GM21619 (cell line): Measurements from ENCODE around the gene CLCN2.
A peak's percentile ranks its signal among the peaks of the same experiment; 100 is the strongest.

Experiments used
- ATAC-seq: cut with Tn5 transposase; IDR thresholded peaks from one replicate; pipeline ENCODE4 v1.9.1; 2021; ENCODE audit not compliant: unreplicated experiment

CLCN2 gene

GRCh38 chr3:184332370-184333090 is 28.9 kb downstream of the CLCN2 start:
- ATAC-seq: no peak

- no peak for ATAC-seq
Observed at GRCh38 chr3:184328516-184328915, 32.9 kb downstream of the CLCN2 start.

- no peak for ATAC-seq
Observed at GRCh38 chr3:184327171-184327570, 34.2 kb downstream of the CLCN2 start.

- no peak for ATAC-seq
Observed at GRCh38 chr3:184325715-184326369, 35.6 kb downstream of the CLCN2 start.

- ATAC-seq: no peak
Observed at GRCh38 chr3:184325269-184325668, 36.1 kb downstream of the CLCN2 start.

GRCh38 chr3:184323696-184324095 is 37.7 kb downstream of the CLCN2 start:
- no peak for ATAC-seq

- ATAC-seq: no peak
Observed at GRCh38 chr3:184322731-184323487, 38.5 kb downstream of the CLCN2 start.

- no peak for ATAC-seq
Observed at GRCh38 chr3:184321666-184322065, 39.7 kb downstream of the CLCN2 start.

GRCh38 chr3:184320104-184320445 is 41.3 kb downstream of the CLCN2 start:
- no peak for ATAC-seq

- no peak for ATAC-seq
Observed at GRCh38 chr3:184317201-184317600, 44.2 kb downstream of the CLCN2 start.

- ATAC-seq: no peak
Observed at GRCh38 chr3:184316792-184317191, 44.6 kb downstream of the CLCN2 start.

- ATAC-seq: no peak
Observed at GRCh38 chr3:184315871-184316661, 45.3 kb downstream of the CLCN2 start.

- ATAC-seq: peak; percentile 2
Observed at GRCh38 chr3:184315543-184315867, 45.9 kb downstream of the CLCN2 start.

- peak; percentile 37 for ATAC-seq
Observed at GRCh38 chr3:184314700-184315542, 46.5 kb downstream of the CLCN2 start.

- peak; percentile 86 for ATAC-seq
Observed at GRCh38 chr3:184314363-184314699, 47.1 kb downstream of the CLCN2 start, which contains the start of gene EIF4G1. Gene EIF4G1, plus strand, starts transcription at chr3:184314606. Its CDS starts 1,191 bp downstream, at chr3:184315797.

GRCh38 chr3:184311633-184312032 is 49.8 kb downstream of the CLCN2 start:
- no peak for ATAC-seq

- no peak for ATAC-seq
Observed at GRCh38 chr3:184308744-184309143, 52.7 kb downstream of the CLCN2 start.

GRCh38 chr3:184307915-184308314 is 53.5 kb downstream of the CLCN2 start:
- ATAC-seq: no peak

GRCh38 chr3:184306341-184306972 is 54.9 kb downstream of the CLCN2 start:
- ATAC-seq: no peak

GRCh38 chr3:184305577-184305976 is 55.8 kb downstream of the CLCN2 start:
- no peak for ATAC-seq
